ENCODE results near the gene CALHM3. TPM values are rescaled to one million over a fixed set of nuclear protein-coding genes. Genes with fewer than 3 reads are reported as not detected.

Gene CALHM3
- total RNA-seq, 1 experiment from 2014 or later, result 0.13 TPM

- Mint-ChIP-seq H3K27ac (no peak overlapping the region), H3K36me3 (peaks cover 25% of the 10 kb centered on the region), H3K4me1 (peaks cover 7% of the 10 kb centered on the region; the same call in 1 of the 2 replicates), H3K4me3 (no peak overlapping the region), H3K9me3 (no peaks in the 10 kb centered on the region), H3K27me3 (ENCODE audit: low read depth) (no peaks in the 10 kb centered on the region)
- no peak for TF ChIP-seq ZNF423 (CRISPR knock-in tag; IDR thresholded peaks at IDR 0.05)
- TF ChIP-seq ZNF532 (CRISPR knock-in tag; IDR thresholded peaks at IDR 0.05; ENCODE audit: borderline replicate concordance), result no peak
- no peak for TF ChIP-seq MAX (CRISPR knock-in tag; IDR thresholded peaks at IDR 0.05)
- no peak for TF ChIP-seq CREM (CRISPR knock-in tag; IDR thresholded peaks at IDR 0.05)
- TF ChIP-seq ARID4B (CRISPR knock-in tag; IDR thresholded peaks at IDR 0.05; ENCODE audit: borderline replicate concordance), result no peak
- no peak for TF ChIP-seq ATF1 (CRISPR knock-in tag; IDR thresholded peaks at IDR 0.05)
- TF ChIP-seq ATF6 (CRISPR knock-in tag; IDR thresholded peaks at IDR 0.05), result no peak
- TF ChIP-seq SOX15 (CRISPR knock-in tag; IDR thresholded peaks at IDR 0.05), result no peak
- TF ChIP-seq NR2C2 (CRISPR knock-in tag; IDR thresholded peaks at IDR 0.05), result no peak
- no peak for TF ChIP-seq CTCF (IDR thresholded peaks at IDR 0.05)
- TF ChIP-seq ZBTB21 (CRISPR knock-in tag; IDR thresholded peaks at IDR 0.05; ENCODE audit: borderline replicate concordance), result no peak
- TF ChIP-seq NFE2L1 (CRISPR knock-in tag; IDR thresholded peaks at IDR 0.05), result no peak
- ChIA-PET POLR2A (interaction anchor here (0.7 kb wide), 1 partner anchor 73 kb away, joined by 3 read pairs; no protein-coding TSS in a partner anchor), CTCF (interaction anchor here (0.8 to 5.7 kb wide), 4 partner anchors 26 to 115 kb away, joined by 3 to 49 read pairs (median 8); no protein-coding TSS in a partner anchor)
- no peak for ATAC-seq
- DNase-seq (ENCODE audit: low spot score), result no peak
Measured at GRCh38 chr10:103449208-103450144, 29.6 kb downstream of the CALHM3 start.

Measured in WTC11 (cell line).